SK-N-SH (cell line): ENCODE measurements around the gene PRKG1. TPM values are rescaled to one million over a fixed set of nuclear protein-coding genes. Genes with fewer than 3 reads are reported as not detected.

Source experiments
- CTCF ChIA-PET: fragments of 300-600, 350-600 bp; formaldehyde crosslinking; extraction: SDS; loops from one replicate; lab custom pipeline; 2021; lab: Yijun Ruan, JAX
- POLR2A ChIA-PET: fragments of 350-600 bp; sonication (Branson Sonifier 250); formaldehyde crosslinking; extraction: SDS; loops from one replicate; lab custom pipeline; 2020; ENCODE audit warnings: antibody characterized with exemption, inconsistent platforms; lab: Yijun Ruan, JAX
- DNase-seq: peaks from one replicate; pipeline ENCODE4 v3.0.0; 2012
- H2AFZ ChIP-seq: fragments of 200-600 bp; sonication (generic); 2 replicates; pipeline ENCODE4 v1.8.1; 2016; ENCODE audit warnings: antibody characterized with exemption, mild to moderate bottlenecking, low read depth
- H3F3A ChIP-seq: fragments of 200-600 bp; sonication (generic); replicated peaks from 2 replicates; pipeline ENCODE3; 2016; ENCODE audit warnings: antibody characterized with exemption, mild to moderate bottlenecking; ENCODE audit not compliant: insufficient read depth
- H3K27ac ChIP-seq, 2 experiments: fragments of 200-500 bp in 1 of 2; fragments of 200-600 bp in 1 of 2; sonication (Bioruptor generic) in 1 of 2; sonication (generic), shearing (Covaris generic) in 1 of 2; 2 replicates each; pipeline versions ENCODE4 v1.5.1 to v1.6.1; 2014 to 2016; ENCODE audit warnings: low read depth in 2 of 2, inconsistent platforms in 1 of 2, low read length in 1 of 2, mild to moderate bottlenecking in 1 of 2, mixed read lengths in 1 of 2
- H3K27me3 ChIP-seq: fragments of 200-600 bp; sonication (generic), shearing (Covaris generic); 2 replicates; pipeline ENCODE4 v1.6.1; 2016; ENCODE audit warnings: mixed run types; ENCODE audit not compliant: insufficient read depth
- H3K36me3 ChIP-seq, 2 experiments: fragments of 200-500 bp in 1 of 2; fragments of 200-600 bp in 1 of 2; sonication (Bioruptor generic) in 1 of 2; sonication (generic) in 1 of 2; replicated peaks in 1 of 2; 2 replicates each; pipeline versions ENCODE3 to v1.5.1; 2014 to 2016; ENCODE audit warnings: low read length in 1 of 2, mild to moderate bottlenecking in 1 of 2; ENCODE audit not compliant: insufficient read depth in 2 of 2, control insufficient read depth in 1 of 2
- H3K4me1 ChIP-seq, 2 experiments: fragments of 200-500 bp in 1 of 2; fragments of 200-600 bp in 1 of 2; sonication (Bioruptor generic) in 1 of 2; sonication (generic), shearing (Covaris generic) in 1 of 2; 2 replicates each; pipeline versions ENCODE4 v1.5.1 to v1.6.1; 2014 to 2016; ENCODE audit warnings: low read depth in 1 of 2, low read length in 1 of 2, mixed run types in 1 of 2; ENCODE audit not compliant: insufficient read depth in 2 of 2, control insufficient read depth in 1 of 2
- H3K4me2 ChIP-seq: fragments of 200-600 bp; sonication (generic), shearing (Covaris generic); 2 replicates; pipeline ENCODE4 v1.6.1; 2017; ENCODE audit warnings: mixed run types
- H3K4me3 ChIP-seq, 2 experiments: fragments of 200-500 bp in 1 of 2; fragments of 200-600 bp in 1 of 2; sonication (Bioruptor generic) in 1 of 2; sonication (generic), shearing (Covaris generic) in 1 of 2; 2 replicates each; pipeline versions ENCODE4 v1.5.1 to v1.8.1; 2014 to 2016; ENCODE audit warnings: low read depth in 2 of 2, inconsistent platforms in 1 of 2, low read length in 1 of 2, mild to moderate bottlenecking in 1 of 2, mixed read lengths in 1 of 2, moderate library complexity in 1 of 2
- H3K79me2 ChIP-seq: fragments of 200-600 bp; sonication (generic); 2 replicates; pipeline ENCODE4 v1.8.1; 2017; ENCODE audit warnings: mild to moderate bottlenecking; ENCODE audit not compliant: insufficient read depth
- H3K9ac ChIP-seq: fragments of 200-600 bp; sonication (generic); 2 replicates; pipeline ENCODE4 v1.6.1; 2017; ENCODE audit warnings: mixed run types
- H3K9me2 ChIP-seq: fragments of 200-600 bp; sonication (generic); 2 replicates; pipeline ENCODE4 v1.6.1; 2017; ENCODE audit warnings: mixed run types
- H3K9me3 ChIP-seq: fragments of 200-600 bp; sonication (generic); 2 replicates; pipeline ENCODE4 v1.6.1; 2017; ENCODE audit warnings: mixed run types, mild to moderate bottlenecking, moderate library complexity
- H4K20me1 ChIP-seq: fragments of 200-600 bp; sonication (generic); 2 replicates; pipeline ENCODE4 v1.6.1; 2017; ENCODE audit warnings: mild to moderate bottlenecking, mixed run types; ENCODE audit not compliant: insufficient read depth
- CHD2 ChIP-seq: fragments of 150-350 bp; IDR thresholded peaks from 2 replicates; pipeline ENCODE4 v1.6.1; 2018; ENCODE audit warnings: low read length; ENCODE audit not compliant: partially characterized antibody
- ELF1 ChIP-seq: IDR thresholded peaks from 2 replicates; pipeline ENCODE4 v1.4.0; 2012
- EP300 ChIP-seq, 2 experiments: IDR thresholded peaks; 2 replicates each; pipeline versions ENCODE4 v1.4.0 to v1.6.1; 2012; ENCODE audit warnings: borderline replicate concordance in 1 of 2, low read depth in 1 of 2, low read length in 1 of 2
- EZH2phosphoT487 ChIP-seq: fragments of 200-600 bp; sonication (generic); IDR thresholded peaks from 2 replicates; pipeline ENCODE4 v1.6.1; 2017; ENCODE audit warnings: low read depth, mixed run types, mild to moderate bottlenecking, antibody characterized with exemption, moderate library complexity, borderline replicate concordance
- FOXM1 ChIP-seq: IDR thresholded peaks from 2 replicates; pipeline ENCODE4 v1.4.0; 2012; ENCODE audit warnings: low read depth, mild to moderate bottlenecking
- GABPA ChIP-seq: IDR thresholded peaks from 2 replicates; pipeline ENCODE4 v1.4.0; 2012; ENCODE audit warnings: low read depth, mild to moderate bottlenecking
- GATA2 ChIP-seq: sonication (generic); formaldehyde crosslinking; IDR thresholded peaks from 2 replicates; pipeline ENCODE4 v1.5.0; 2020; ENCODE audit warnings: mild to moderate bottlenecking, missing genetic modification reagents
- MEF2A ChIP-seq: IDR thresholded peaks from 2 replicates; pipeline ENCODE4 v1.4.0; 2012; ENCODE audit warnings: low read depth, borderline replicate concordance
- NRF1 ChIP-seq: IDR thresholded peaks from 2 replicates; pipeline ENCODE4 v1.6.1; 2012; ENCODE audit warnings: low read depth, mild to moderate bottlenecking, low read length
- POLR2AphosphoS5 ChIP-seq: IDR thresholded peaks from 2 replicates; pipeline ENCODE4 v1.6.1; 2012; ENCODE audit warnings: low read depth, low read length
- REST ChIP-seq: IDR thresholded peaks from 2 replicates; pipeline ENCODE4 v1.6.1; 2012; ENCODE audit warnings: mild to moderate bottlenecking, low read depth, low read length, moderate library complexity
- SIN3A ChIP-seq: IDR thresholded peaks from 2 replicates; pipeline ENCODE4 v1.6.1; 2012; ENCODE audit warnings: low read depth, mild to moderate bottlenecking, low read length, moderate library complexity, borderline replicate concordance
- SMC3 ChIP-seq: IDR thresholded peaks from 2 replicates; pipeline ENCODE4 v1.6.1; 2012; ENCODE audit warnings: low read depth, low read length, improper control_type of control experiment
- TCF12 ChIP-seq: IDR thresholded peaks from 2 replicates; pipeline ENCODE4 v1.4.0; 2012
- USF2 ChIP-seq: fragments of 150-350 bp; IDR thresholded peaks from 2 replicates; pipeline ENCODE4 v1.6.1; 2017; ENCODE audit warnings: antibody characterized with exemption, low read length, low read depth, borderline replicate concordance
- YY1 ChIP-seq: IDR thresholded peaks from 2 replicates; pipeline ENCODE4 v1.4.0; 2012; ENCODE audit warnings: low read depth, mild to moderate bottlenecking
- WGBS: methylation state at CpG from one replicate; pipeline ENCODE4 v1.1.6; 2017; ENCODE audit warnings: low lambda C conversion rate; 5-methylcytosine and 5-hydroxymethylcytosine counted together
- polyA plus RNA-seq, 3 experiments: library from polyadenylated mRNA; depleted of rRNA; stranded (reverse); fragments of >200 nt; gene quantifications; 2 replicates each; pipeline ENCODE4 v1.2.3, GENCODE V29; 2012
- TF ChIP-seq, protein P1 (sequence below): IDR thresholded peaks from 2 replicates; pipeline ENCODE4 v1.4.0; 2012; ENCODE audit warnings: low read depth, borderline replicate concordance
- TF ChIP-seq, protein P2 (sequence below): IDR thresholded peaks from 2 replicates; pipeline ENCODE4 v1.4.0; 2012; ENCODE audit warnings: low read depth

PRKG1 gene
- polyA plus RNA-seq, 1 of the 3 experiments (the other 2 are of a cell fraction) = 4.1 TPM

DNA sequence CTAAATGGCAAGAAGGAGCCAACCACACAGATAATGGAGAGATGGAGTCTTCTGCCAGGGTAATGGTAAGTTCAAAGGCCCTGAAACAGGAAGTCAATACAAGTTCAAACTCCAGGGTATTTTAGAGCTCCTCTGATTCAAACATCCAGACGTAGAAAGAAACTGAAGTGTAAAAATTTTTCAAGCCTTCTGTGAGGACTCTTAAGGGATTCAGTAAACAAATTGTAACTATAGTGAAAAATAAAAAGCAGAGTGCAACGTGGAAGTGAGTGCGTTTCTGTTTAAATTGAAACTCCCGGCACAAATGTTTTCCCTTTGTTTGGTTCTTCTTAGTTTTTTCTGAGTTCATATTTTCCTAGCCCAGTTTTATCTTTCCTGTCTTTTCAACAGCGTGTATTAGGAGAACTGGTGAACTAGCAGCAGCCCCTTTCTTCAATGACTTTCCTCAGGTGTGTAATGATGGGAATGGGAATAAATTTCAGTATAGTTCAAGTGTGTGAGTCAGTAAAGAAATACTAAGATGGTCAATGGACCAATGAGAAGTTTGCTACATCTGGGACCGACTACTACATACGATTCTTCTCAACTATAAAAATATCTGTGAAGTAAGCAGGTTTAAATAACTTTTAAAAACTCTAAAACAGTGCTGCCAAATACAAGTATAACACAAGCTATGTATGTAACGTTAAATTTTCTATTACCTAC is 326.3 kb downstream of the PRKG1 start:
- DNase-seq = no peak
- H3K36me3 ChIP-seq = no peaks in the 10 kb centered on the region

More for the DNA sequence above, 326.3 kb downstream of the PRKG1 start:
- Histone ChIP-seq H3K4me1 (peaks cover 4 to 9% of the 10 kb centered on the region in 2 experiments; a peak in 3 of 4 replicates), H4K20me1 (no peaks in the 10 kb centered on the region), H3K79me2 (no peaks in the 10 kb centered on the region), H3K4me2 (no peak overlapping the region), H3K4me3 (no peak overlapping the region), H3F3A (no peaks in the 10 kb centered on the region), H2AFZ (no peak overlapping the region), H3K9me3 (no peaks in the 10 kb centered on the region), H3K27ac (no peak overlapping the region), H3K9me2 (no peaks in the 10 kb centered on the region), H3K9ac (no peak overlapping the region), H3K27me3 (no peaks in the 10 kb centered on the region)
- CTCF ChIA-PET = interaction anchor here (1.6 kb wide), 1 partner anchor 11 kb away, joined by 8 read pairs; no protein-coding TSS in a partner anchor
- POLR2A ChIA-PET = no interaction called here
- TF ChIP-seq MEF2A (no peak), SIN3A (no peak), USF2 (no peak), EZH2phosphoT487 (no peak), YY1 (no peak), EP300 (IDR thresholded peaks at IDR 0.05; ENCODE audit: borderline replicate concordance in 1 of 2, low read depth in 1 of 2, low read length in 1 of 2) (no peak), REST (no peak), FOXM1 (no peak), GABPA (no peak), NRF1 (no peak), ELF1 (no peak), POLR2AphosphoS5 (no peak), SMC3 (no peak), GATA2 (CRISPR knock-in tag) (no peak), CHD2 (no peak), TCF12 (no peak)
- TF ChIP-seq, protein P1, sequence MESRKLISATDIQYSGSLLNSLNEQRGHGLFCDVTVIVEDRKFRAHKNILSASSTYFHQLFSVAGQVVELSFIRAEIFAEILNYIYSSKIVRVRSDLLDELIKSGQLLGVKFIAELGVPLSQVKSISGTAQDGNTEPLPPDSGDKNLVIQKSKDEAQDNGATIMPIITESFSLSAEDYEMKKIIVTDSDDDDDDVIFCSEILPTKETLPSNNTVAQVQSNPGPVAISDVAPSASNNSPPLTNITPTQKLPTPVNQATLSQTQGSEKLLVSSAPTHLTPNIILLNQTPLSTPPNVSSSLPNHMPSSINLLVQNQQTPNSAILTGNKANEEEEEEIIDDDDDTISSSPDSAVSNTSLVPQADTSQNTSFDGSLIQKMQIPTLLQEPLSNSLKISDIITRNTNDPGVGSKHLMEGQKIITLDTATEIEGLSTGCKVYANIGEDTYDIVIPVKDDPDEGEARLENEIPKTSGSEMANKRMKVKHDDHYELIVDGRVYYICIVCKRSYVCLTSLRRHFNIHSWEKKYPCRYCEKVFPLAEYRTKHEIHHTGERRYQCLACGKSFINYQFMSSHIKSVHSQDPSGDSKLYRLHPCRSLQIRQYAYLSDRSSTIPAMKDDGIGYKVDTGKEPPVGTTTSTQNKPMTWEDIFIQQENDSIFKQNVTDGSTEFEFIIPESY = no peak
- TF ChIP-seq, protein P2, sequence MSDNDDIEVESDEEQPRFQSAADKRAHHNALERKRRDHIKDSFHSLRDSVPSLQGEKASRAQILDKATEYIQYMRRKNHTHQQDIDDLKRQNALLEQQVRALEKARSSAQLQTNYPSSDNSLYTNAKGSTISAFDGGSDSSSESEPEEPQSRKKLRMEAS = no peak
- WGBS = 87% methylated on average over 8 of the region's 8 CpGs
